Measurements from ENCODE around the gene ABCA6. TPM values are rescaled to one million over a fixed set of nuclear protein-coding genes. Genes with fewer than 3 reads are reported as not detected.

Gene ABCA6
- total RNA-seq, 2 experiments from 2014 or later: not detected

- ChIA-PET POLR2A (no interaction called here), CTCF (no interaction called here)
- Mint-ChIP-seq H3K36me3 (no peaks in the 10 kb centered on the region), H3K4me1 (ENCODE audit: low read depth) (peaks cover 3% of the 10 kb centered on the region), H3K27ac (no peak overlapping the region), H3K4me3 (no peak overlapping the region), H3K27me3 (peaks cover 3% of the 10 kb centered on the region), H3K9me3 (no peaks in the 10 kb centered on the region)
- intact Hi-C loops (cut with micrococcal nuclease): no loop called here
- DNase-seq: no peak
Measured at GRCh38 chr17:69046121-69046807, 95.4 kb downstream of the ABCA6 start.

- ChIA-PET CTCF (no interaction called here), POLR2A (no interaction called here)
- intact Hi-C loops (cut with micrococcal nuclease): no loop called here
- no peaks in the 10 kb centered on the region for H3K9me3 Mint-ChIP-seq
- no peak overlapping the region for H3K27ac Mint-ChIP-seq
- DNase-seq: no peak
- no peaks in the 10 kb centered on the region for H3K27me3 Mint-ChIP-seq
- H3K4me1 Mint-ChIP-seq (ENCODE audit: low read depth): peaks cover 3% of the 10 kb centered on the region
- no peaks in the 10 kb centered on the region for H3K36me3 Mint-ChIP-seq
- no peak overlapping the region for H3K4me3 Mint-ChIP-seq
Measured at GRCh38 chr17:69045646-69046045, 96.0 kb downstream of the ABCA6 start.

DNA sequence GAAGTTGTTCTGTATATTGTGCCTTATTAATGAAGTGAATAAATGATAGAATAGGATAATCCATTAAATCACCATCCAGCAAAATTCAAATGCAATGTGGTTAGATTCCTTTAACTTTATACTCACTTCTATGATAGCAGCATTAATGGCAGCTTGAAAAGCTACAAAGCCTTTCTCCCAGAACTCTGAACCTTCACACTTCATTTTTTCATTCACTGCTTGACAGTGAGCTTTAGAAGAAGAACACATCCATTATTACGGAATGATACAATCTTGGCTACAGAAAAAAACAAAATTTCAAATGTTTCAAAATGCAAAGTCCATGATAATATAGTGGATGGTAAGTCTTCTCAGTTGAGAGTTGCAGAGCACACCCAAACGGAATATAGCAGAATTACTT, 97.3 kb downstream of the ABCA6 start:
- ChIA-PET CTCF (no interaction called here), POLR2A (no interaction called here)
- H3K27me3 Mint-ChIP-seq: no peaks in the 10 kb centered on the region
- H3K4me1 Mint-ChIP-seq (ENCODE audit: low read depth): peaks cover 3% of the 10 kb centered on the region
- no peak overlapping the region for H3K27ac Mint-ChIP-seq
- DNase-seq: no peak
- H3K9me3 Mint-ChIP-seq: no peaks in the 10 kb centered on the region
- intact Hi-C loops (cut with micrococcal nuclease): no loop called here
- no peak overlapping the region for H3K4me3 Mint-ChIP-seq
- no peaks in the 10 kb centered on the region for H3K36me3 Mint-ChIP-seq

GRCh38 chr17:69043098-69043734, 98.5 kb downstream of the ABCA6 start:
- H3K36me3 Mint-ChIP-seq: no peaks in the 10 kb centered on the region
- POLR2A ChIA-PET: no interaction called here
- no peak overlapping the region for H3K4me3 Mint-ChIP-seq

DNA sequence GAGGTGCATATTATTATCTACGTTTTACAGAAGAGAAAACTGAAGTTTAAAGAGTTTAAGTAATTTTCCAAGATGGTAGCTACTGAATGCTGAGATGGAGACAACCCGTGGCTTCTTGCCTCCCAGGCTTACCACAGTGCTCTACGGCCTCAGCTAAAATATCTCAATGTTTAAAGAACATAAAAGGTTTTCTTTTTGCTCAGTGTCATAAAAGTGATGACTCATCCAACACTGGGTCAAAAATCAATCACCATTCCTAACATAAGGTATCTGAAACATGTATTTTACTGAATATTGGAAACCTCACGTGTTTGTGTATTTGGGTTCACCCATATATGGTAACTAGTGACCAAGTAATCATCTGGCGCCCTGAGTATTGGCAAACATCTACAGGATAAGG, 99.4 kb downstream of the ABCA6 start:
- POLR2A ChIA-PET: no interaction called here
- intact Hi-C loops (cut with micrococcal nuclease): no loop called here
- no peak overlapping the region for H3K4me3 Mint-ChIP-seq
- CTCF ChIA-PET: no interaction called here
- H3K36me3 Mint-ChIP-seq: no peaks in the 10 kb centered on the region
- H3K4me1 Mint-ChIP-seq (ENCODE audit: low read depth): no peaks in the 10 kb centered on the region
- H3K27ac Mint-ChIP-seq: no peak overlapping the region
- DNase-seq: no peak
- H3K9me3 Mint-ChIP-seq: peaks cover 2% of the 10 kb centered on the region
- no peaks in the 10 kb centered on the region for H3K27me3 Mint-ChIP-seq

More at GRCh38 chr17:69043098-69043734, 98.5 kb downstream of the ABCA6 start:
- H3K4me1 Mint-ChIP-seq (ENCODE audit: low read depth): peaks cover 3% of the 10 kb centered on the region
- no peak for DNase-seq
- CTCF ChIA-PET: no interaction called here
- no peaks in the 10 kb centered on the region for H3K9me3 Mint-ChIP-seq
- H3K27ac Mint-ChIP-seq: no peak overlapping the region
- H3K27me3 Mint-ChIP-seq: no peaks in the 10 kb centered on the region
- intact Hi-C loops (cut with micrococcal nuclease): no loop called here

- Mint-ChIP-seq H3K9me3 (peaks cover 4% of the 10 kb centered on the region), H3K4me3 (no peak overlapping the region), H3K36me3 (no peaks in the 10 kb centered on the region), H3K4me1 (ENCODE audit: low read depth) (no peaks in the 10 kb centered on the region), H3K27me3 (no peaks in the 10 kb centered on the region), H3K27ac (no peak overlapping the region)
- CTCF ChIA-PET: no interaction called here
- POLR2A ChIA-PET: no interaction called here
- intact Hi-C loops (cut with micrococcal nuclease): loop anchor here (10.0 kb wide), 1 partner anchor 113 kb away; the partner anchor contains the start of gene ABCA6
- no peak for DNase-seq
Measured at GRCh38 chr17:69031839-69032238, 109.9 kb downstream of the ABCA6 start.

DNA sequence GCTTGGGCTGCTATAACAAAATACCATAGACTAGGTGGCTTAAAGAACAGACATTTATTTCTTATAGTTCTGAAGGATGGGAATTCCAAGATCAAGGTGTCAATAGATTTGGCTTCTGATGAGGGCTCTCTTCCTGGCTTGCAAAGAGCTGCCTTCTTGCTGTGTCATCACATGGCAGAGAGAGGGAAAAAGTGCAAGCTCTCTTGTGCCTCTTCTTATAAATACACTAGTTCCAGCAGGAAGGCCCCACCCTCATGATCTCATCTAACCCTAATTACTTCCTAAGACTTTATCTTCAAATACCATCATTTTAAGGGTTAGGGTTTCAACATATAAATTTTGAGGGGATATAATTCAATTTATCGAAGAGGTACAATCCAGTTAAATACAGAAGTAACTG, 111.5 kb downstream of the ABCA6 start:
- H3K36me3 Mint-ChIP-seq: no peaks in the 10 kb centered on the region
- H3K4me1 Mint-ChIP-seq (ENCODE audit: low read depth): no peaks in the 10 kb centered on the region
- intact Hi-C loops (cut with micrococcal nuclease): loop anchor here (10.0 kb wide), 1 partner anchor 115 kb away; the partner anchor contains the start of gene ABCA6

More for the DNA sequence above, 111.5 kb downstream of the ABCA6 start:
- POLR2A ChIA-PET: no interaction called here
- H3K27me3 Mint-ChIP-seq: no peaks in the 10 kb centered on the region
- H3K27ac Mint-ChIP-seq: no peak overlapping the region
- H3K4me3 Mint-ChIP-seq: no peak overlapping the region
- no peaks in the 10 kb centered on the region for H3K9me3 Mint-ChIP-seq
- CTCF ChIA-PET: no interaction called here
- no peak for DNase-seq

Small RNAs within 50 kb of the gene (microRNA-seq; reads per million reads assigned to microRNA genes)
- gene MIR4524A (ENCODE audit: borderline microRNAs expressed, borderline number of aligned reads, borderline replicate concordance): not detected
- not detected for gene MIR4524B (ENCODE audit: borderline microRNAs expressed, borderline number of aligned reads, borderline replicate concordance)

Other genes starting within 250 kb of the ABCA6 start
- not detected for gene ABCA8, start 186.5 kb downstream of the ABCA6 start, total RNA-seq
- gene ABCA9, start 81.0 kb downstream of the ABCA6 start, total RNA-seq: not detected
- under 1 TPM; 0.22 to 0.38 TPM for gene ABCA10, start 86.9 kb upstream of the ABCA6 start, total RNA-seq
- 10 to 100 TPM; 12.8 to 13.0 TPM for gene ABCA5, start 185.2 kb upstream of the ABCA6 start, total RNA-seq